Islet of Langerhans (tissue), 1 donor: ENCODE results near the gene MYCBP2.
"Not testable (repeated sequence)": the region's sequence is repeated elsewhere in the genome, so short reads cannot be mapped to it uniquely, and the experiment has no call there.

Source experiments
- FAIRE-seq: peaks from one replicate; lab custom pipeline; 2011; peaks lifted over from hg19 to GRCh38; lab: Jason Lieb, UNC

Gene MYCBP2

DNA sequence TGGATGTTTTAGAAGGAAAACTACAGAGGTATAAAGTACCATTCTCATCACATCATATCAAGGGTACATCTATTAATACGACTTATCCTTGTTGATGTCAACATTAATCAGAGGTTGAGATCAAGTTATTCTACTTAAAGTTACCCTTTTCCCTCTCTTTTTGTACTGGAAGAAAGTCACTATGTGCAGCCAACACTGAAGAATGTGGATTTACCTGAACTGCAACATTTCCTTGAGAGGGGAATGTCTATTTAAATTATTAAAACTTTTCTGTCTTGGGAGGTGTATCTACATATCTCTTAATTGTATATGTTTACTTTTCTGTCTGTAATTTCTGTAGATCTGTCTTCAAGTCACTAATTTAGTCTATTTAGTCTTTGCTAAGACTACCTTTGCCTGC is 297.5 kb downstream of the MYCBP2 start:
- no peak for FAIRE-seq

DNA sequence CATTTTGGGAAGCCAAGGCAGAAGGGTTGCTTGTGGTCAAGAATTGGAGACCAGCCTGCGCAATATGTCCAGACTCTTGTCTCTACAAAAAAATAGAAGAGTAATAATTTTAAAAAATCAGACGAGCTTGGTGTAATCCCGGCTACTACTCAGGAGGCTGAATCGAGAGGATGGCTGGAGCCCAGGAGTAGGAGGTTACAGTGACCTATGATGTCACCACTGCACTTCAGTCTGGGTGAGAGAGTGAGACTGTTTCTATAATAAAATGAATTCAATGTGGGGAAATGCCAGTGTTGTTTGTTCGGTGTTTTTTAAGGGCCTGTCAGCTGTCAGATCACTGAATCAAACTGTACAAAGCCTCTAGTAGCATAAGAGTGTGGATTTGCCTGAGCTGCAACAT is 298.7 kb downstream of the MYCBP2 start:
- no peak for FAIRE-seq

DNA sequence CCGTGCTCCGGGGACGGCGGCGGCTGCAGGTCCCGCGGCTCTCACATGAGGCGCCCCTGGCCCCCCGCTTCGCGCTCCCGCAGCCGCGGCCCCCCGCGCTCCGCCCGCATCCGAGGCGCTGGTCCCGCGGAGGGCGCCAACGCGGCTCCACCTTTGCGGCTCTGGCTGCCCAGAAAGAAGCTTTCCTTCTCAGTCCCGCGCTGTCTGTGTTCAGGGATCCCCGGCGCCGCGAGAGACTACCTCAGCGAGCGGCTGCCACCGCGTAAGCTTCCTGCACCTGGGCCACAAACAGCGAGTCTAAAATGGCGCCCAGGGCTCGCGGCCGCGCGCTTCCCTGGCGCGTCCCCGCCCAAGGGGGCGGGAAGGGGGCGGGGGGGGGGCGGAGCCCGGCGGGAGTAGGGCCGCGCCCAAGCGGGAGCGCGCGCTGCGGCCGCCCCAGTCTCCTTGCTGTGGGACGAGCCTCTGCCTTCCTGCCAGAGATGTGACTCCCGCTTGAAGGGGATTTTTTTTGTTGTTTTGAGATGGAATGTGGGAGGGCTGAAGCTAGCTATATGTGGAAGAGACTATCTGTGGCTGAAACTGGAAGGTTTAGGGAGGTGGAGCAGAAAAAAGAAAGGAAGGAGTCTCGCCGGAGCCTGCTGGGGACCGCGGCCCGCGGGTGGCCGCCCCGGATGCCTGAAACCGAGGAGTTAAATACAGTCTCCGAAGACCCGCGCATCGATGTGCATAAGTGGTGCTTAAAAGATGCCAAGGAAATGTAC is 299.9 kb downstream of the MYCBP2 start, which contains the start of gene FBXL3:
FBXL3 (minus strand) TSS at position 299 of the 761 bp plus-strand sequence. CDS start 5,299 bp downstream, outside the sequence.
- FAIRE-seq: no peak

DNA sequence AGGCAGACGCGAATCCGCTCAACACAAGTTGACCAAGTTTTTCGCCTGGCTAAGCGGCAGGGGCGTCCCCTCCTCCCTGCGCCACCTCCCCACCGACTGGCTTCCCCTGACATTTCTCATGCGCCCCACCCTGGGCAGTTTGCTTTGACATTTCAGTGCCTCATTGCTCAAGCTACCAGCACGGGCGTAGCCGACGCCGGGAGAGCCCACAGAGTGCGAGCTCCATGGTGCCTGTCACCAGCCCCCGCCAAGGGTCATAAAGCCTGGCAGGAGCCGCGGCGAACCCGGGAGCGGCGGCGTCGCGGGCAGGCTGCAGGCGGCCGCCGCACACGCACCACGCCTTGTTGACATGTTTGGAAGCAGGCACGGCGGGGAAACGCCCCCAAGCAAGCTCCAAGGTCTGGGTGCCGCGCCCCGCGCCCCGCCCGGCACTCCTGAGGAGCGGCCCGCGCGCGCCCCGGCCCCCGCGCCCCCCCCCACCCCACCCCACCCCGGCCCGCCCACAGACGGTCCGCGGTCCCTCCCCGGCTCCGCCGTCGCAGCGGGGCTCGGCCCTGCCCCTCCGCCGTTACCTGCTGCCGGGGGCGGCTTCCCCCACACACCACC is 300.5 kb downstream of the MYCBP2 start:
- FAIRE-seq: no peak

DNA sequence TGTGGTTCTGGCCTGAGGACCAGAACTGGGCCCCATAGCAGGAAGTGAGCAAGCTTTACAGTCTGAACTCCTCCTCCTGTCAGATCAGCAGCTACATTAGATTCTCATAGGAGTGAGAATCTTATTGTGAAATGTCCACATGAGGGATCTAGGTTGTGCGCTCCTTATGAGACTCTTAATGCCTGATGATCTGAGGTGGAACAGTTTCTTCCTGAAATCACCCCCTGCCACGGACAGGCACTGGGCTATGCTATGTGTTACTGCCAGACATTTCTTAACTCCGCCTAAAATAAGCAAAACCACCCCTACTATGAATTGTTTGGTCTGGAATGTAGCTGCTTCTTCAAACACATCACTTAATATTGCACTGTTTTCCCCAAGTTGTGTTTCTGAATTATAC is 304.6 kb downstream of the MYCBP2 start:
- no peak for FAIRE-seq

DNA sequence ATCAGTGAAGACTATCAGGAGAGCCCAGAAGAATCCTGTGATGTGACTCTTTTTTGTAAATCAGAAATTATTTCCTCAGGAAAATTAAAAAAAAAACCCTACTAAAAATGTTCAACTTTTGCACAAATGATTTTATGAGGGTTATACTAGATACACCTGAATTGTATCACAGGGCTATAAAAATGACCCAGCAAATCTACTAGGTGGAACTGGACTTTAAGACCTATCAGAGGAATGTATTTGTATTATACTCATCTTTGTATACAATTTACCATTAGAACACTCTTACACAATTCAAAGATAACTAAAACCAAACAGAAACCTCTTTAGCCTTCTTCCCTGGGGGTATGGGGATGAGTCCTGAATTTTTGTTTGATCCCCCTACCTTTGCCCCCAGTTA is 307.1 kb downstream of the MYCBP2 start:
- FAIRE-seq: no peak

DNA sequence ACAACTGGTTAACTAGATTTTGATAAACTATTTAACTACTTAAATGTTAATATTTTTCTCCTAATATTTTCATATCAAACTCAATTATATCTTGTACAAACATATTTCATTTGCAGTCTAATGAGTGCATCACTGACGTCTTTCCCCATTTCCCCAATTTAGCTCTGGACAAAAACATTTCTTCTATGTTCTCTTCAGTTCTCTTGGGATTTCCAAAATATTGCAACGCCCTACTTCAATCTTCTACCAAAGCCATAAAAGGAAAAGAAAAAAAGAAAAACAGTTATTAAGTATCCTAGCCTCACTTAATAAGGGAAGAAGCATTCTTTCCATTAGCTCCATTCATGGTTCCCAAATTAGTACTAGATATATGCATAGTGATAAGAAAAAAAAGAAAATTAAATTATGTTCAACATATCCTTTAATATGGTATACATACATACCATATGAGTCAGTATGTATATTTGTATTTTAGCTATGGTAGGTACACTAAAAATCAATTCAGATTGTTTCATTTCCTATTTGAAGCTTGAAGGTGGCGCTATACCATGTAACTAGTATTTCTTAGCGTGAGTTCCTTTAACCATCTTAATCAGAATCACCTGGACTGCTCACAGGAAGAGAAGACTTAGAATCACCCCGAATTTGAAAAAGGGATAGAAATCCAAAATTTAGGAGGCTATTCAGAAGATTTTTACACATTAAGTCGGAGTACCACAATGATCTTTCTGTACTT is 309.8 kb downstream of the MYCBP2 start:
- FAIRE-seq: no peak

DNA sequence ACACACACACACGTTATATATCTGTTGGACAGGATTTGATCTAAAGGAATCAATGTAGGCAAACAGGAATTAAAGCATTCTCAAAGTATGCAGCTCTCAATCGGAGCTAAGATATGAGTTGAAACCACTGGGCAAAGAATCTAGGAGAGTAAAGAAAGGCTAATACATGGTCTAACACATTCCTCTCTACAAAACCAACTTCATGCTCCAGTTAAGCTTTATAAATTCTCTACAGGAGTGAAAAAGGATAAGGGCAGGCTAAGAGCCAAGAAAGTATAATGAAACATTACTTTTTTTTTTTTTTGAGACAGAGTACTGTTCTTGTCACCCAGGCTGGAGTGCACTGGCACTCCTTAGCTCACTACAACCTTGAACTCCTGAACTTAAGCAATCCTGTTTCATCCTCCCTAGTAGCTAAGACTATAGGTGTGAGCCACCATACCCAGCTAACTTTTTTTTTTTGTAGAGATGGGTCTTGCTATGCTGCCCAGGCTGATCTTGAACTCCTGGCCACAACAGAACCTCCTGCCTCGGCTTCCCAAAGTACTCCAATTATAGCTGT is 310.6 kb downstream of the MYCBP2 start:
- no peak for FAIRE-seq

DNA sequence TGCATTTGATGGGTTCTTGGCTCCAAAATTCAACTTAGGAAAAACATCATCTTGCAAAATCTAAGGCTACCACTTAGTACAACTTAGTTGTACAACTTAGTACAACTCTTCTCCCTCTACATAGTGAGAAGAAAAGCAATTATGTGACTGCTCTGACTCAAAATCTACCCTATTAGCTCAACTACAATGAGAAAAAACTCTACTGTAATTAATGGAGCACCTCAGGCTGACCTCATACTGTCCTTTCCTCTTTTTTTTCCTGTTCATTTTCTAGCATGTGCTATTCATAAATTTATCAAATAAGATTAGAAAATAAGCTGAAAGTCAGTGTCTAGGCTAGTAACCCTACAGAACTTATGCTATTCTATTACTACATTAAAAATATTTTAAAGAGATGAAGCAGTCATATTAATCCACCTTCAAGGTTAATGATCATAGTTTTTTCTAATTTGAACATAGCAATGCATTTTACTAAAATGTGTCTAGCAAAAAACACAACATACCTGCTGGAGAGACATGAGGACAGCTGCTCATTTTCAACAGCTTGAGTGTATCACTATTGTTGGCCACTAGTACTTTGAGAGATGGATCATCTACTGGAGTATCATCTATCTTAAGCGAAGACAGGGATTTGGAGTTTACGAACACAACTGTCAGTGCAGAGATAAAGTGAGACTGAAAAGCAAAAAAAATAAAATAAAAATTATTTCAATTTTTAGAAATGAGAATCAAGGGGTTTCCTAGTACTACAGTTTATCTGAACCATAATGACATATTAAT is 311.8 kb downstream of the MYCBP2 start:
- FAIRE-seq: no peak

DNA sequence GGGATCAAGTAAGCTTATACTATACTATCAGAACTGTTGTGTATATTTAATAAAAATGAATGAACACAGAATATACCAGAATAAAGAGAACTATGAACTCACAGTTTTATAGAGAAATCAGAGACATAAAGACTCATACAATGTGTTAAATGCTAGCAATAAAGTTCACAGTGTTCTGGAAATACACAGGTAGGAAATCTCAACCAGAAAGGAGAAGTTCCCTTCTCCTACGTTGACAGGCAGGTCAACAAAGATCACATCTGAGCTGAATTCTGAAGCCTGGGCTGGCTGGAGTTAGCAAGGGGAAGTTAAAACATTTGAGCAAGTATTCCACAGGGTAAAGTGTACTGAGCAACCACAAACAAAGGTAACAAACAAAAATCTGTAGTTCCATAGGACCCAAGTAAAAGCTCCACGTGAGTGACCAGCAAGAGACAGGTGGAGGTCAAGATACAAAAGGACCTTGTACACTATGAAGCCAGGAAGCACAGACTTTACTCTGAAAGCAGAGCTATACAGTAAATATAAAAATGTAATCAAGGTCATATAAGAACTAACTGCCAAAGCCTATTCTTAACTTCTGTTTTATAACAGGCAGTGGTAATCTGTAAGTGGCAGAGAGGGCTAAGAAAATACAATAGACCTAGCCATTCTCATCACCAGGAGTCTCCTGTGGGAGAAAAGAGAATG is 312.9 kb downstream of the MYCBP2 start:
- no peak for FAIRE-seq

DNA sequence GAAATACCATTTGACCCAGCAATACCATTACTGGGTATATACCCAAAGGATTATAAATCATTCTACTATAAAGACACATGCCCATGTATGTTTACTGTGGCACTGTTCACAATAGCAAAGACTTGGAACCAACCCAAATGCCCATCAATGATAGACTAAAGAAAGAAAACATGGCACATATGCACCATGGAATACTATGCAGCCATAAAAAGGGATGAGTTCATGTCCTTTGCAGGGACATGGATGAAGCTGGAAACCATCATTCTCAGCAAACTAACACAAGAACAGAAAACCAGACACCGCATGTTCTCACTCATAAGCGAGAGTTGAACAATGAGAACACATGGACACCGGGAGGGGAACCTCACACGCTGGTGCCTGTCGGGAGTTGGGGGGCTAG is 317.2 kb downstream of the MYCBP2 start:
- not testable (repeated sequence) for FAIRE-seq

DNA sequence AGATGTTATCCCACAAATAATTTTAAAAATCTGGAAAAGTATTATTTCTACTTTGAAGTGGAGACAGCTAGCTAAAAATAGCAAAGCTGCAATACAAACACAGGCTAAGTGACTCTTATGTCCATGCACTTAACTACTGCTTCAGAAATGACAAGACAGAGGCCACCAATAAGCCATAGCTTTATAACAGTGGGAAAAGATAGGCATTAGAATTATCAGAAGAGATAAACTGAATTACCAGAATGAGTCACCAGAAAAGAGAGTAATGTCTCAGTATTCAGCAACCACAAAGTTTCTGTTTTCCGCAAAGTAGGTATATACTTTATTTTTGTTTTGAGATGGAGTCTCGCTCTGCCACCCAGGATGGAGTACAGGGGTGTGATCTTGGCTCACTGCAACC is 317.9 kb downstream of the MYCBP2 start:
- FAIRE-seq: peak; percentile 47

DNA sequence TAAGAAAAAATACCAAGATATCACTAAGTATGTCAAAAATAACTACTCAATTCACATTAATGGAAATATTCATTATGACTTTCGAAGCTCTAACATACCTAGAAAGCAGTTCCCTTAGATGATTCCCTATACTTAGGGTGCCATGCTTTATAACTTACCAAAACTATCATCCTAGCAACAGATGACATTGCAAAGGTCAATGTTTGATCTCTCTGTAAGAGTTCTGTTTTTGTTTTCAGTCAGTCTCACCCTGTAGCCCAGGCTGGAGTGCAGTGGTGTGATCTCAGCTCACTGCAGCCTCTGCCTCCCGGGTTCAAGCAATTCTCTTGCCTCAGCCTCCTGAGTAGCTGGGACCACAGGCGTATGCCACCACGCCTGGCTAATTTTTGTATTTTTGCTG is 318.6 kb downstream of the MYCBP2 start:
- peak; percentile 24 for FAIRE-seq

DNA sequence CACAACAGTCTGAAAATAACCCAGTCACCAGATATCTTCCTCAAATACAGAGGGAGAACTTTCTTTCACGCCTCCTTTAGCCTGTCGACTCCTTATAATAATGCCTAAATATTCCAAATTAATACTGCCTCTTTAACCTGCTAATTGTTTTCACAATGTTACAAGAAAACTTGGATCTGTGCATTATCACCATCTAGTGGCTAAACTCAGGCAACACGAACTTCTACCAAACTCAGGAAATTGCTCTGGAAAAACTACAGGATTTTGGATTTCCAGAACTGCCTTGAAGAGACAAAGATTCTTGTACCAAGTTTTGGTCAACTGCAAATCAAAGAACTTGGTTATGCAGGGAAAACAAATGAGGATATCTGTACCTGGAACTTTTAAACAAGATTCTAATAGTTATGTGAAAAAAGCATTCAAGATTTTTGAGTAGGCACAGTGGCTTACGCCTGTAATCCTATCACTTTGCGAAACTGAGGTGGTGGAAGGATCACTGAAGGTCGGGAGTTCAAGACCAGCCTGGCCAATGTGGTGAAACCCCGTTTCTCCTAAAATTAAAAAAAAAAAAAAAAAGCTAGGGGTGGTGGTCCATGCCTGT is 324.2 kb downstream of the MYCBP2 start:
- peak; percentile 72 for FAIRE-seq

DNA sequence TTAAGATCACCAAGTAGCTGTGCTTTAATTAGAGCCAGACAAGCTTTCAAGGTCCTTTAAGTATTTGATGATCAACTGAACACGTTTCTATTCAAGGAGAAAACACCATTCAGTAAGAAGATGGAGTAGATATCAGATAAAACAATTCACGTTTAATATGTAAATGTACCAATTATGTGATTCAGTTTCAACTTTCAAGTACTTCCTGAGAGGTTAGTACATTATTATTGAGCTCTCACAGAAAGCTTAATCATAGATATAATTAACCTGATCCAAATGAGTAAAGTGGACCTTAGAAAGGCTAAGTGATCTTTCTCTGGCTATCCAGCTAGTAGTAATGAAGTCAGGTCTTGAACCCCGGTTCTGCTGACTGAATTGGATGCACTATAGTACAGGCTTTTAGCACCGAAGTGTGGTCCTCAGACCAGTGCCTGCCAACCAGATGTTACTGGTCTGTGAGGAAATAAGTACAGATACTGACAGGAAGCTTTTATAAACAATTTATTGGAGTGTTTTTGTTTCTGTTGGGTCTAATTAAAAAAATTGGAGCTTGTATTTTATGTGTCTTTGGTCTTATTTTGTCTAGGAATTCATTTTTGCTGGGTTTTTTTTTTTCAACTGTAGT is 324.8 kb downstream of the MYCBP2 start:
- no peak for FAIRE-seq

DNA sequence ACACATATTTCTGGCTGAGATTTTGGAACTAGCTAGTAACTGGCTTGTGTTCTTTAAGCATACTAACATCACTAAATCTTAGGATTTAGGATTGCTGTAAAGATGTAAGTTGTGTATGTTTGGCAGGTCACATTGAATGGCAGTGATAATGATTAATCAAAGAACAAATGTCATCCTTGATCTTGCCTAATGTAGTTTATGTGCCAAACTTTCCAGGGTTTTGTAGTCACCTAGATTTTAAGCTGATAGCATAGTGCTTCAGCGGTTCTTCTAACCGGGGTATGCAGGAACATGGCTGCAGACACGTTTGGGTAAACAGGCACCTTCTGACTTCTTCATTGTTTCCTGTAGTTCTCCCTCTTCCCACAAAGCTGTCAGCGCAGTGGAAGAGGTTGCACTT is 325.4 kb downstream of the MYCBP2 start:
- FAIRE-seq: no peak

DNA sequence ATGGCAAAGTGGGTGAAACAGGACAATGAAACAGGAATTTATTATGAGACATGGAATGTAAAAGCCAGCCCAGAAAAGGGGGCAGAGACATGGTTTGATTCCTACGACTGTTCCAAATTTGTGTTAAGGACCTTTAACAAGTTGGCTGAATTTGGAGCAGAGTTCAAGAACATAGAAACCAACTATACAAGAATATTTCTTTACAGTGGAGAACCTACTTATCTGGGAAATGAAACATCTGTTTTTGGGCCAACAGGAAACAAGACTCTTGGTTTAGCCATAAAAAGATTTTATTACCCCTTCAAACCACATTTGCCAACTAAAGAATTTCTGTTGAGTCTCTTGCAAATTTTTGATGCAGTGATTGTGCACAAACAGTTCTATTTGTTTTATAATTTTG is 326.4 kb downstream of the MYCBP2 start:
- FAIRE-seq: peak; percentile 73
